ENCODE data around the gene UNC5C. TPM values are rescaled to one million over a fixed set of nuclear protein-coding genes. Genes with fewer than 3 reads are reported as not detected.
A peak's percentile ranks its signal among the peaks of the same experiment; 100 is the strongest.

UNC5C gene
- total RNA-seq, 1 experiment from 2014 or later = 8.2 TPM

- ATAC-seq (no peak), DNase-seq (ENCODE audit: low read depth, low spot score) (no peak)
- Histone ChIP-seq H3K4me1 (ENCODE audit: control insufficient read depth, insufficient read depth, low read length) (no peaks in the 10 kb centered on the region), H3K9me3 (ENCODE audit: control insufficient read depth, insufficient read depth, low read depth, low read length) (no peaks in the 10 kb centered on the region), H3K4me3 (ENCODE audit: low read depth in 2 of 2, low read length in 2 of 2) (no peak overlapping the region), H3K27ac (ENCODE audit: low read length) (no peak overlapping the region), H3K27me3 (ENCODE audit: control insufficient read depth, insufficient read depth, low read length) (no peaks in the 10 kb centered on the region), H3K36me3 (ENCODE audit: control insufficient read depth, insufficient read depth, low read length) (no peaks in the 10 kb centered on the region)
- TF ChIP-seq POLR2AphosphoS5 (IDR thresholded peaks at IDR 0.05; ENCODE audit: low read depth, low read length) = no peak
- no peak for TF ChIP-seq SIN3A (IDR thresholded peaks at IDR 0.05; ENCODE audit: borderline replicate concordance, insufficient read depth, low read depth, low read length)
- TF ChIP-seq CTCF (IDR thresholded peaks at IDR 0.05) = no peak
- TF ChIP-seq, protein P1, sequence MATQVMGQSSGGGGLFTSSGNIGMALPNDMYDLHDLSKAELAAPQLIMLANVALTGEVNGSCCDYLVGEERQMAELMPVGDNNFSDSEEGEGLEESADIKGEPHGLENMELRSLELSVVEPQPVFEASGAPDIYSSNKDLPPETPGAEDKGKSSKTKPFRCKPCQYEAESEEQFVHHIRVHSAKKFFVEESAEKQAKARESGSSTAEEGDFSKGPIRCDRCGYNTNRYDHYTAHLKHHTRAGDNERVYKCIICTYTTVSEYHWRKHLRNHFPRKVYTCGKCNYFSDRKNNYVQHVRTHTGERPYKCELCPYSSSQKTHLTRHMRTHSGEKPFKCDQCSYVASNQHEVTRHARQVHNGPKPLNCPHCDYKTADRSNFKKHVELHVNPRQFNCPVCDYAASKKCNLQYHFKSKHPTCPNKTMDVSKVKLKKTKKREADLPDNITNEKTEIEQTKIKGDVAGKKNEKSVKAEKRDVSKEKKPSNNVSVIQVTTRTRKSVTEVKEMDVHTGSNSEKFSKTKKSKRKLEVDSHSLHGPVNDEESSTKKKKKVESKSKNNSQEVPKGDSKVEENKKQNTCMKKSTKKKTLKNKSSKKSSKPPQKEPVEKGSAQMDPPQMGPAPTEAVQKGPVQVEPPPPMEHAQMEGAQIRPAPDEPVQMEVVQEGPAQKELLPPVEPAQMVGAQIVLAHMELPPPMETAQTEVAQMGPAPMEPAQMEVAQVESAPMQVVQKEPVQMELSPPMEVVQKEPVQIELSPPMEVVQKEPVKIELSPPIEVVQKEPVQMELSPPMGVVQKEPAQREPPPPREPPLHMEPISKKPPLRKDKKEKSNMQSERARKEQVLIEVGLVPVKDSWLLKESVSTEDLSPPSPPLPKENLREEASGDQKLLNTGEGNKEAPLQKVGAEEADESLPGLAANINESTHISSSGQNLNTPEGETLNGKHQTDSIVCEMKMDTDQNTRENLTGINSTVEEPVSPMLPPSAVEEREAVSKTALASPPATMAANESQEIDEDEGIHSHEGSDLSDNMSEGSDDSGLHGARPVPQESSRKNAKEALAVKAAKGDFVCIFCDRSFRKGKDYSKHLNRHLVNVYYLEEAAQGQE (IDR thresholded peaks at IDR 0.05; ENCODE audit: insufficient read depth in 1 of 2, low read depth in 2 of 2, low read length in 1 of 2) = no peak
- no peak for TF ChIP-seq TCF7L2 (IDR thresholded peaks at IDR 0.05; ENCODE audit: low read depth, low read length)
- in situ Hi-C loops (cut with HindIII; ENCODE audit: low pct_unique_long_range_greater_than_20kb, low sequenced_read_pairs) = no loop called here
- CTCF ChIA-PET = no interaction called here
- POLR2A ChIA-PET = no interaction called here
- intact Hi-C loops (cut with micrococcal nuclease; ENCODE audit: unreplicated experiment) = no loop called here
- BruUV-seq (replicated peaks) = no TSS peak
Observed at GRCh38 chr4:95314573-95314972, 234.2 kb downstream of the UNC5C start.

- ChIA-PET POLR2A (no interaction called here), CTCF (interaction anchor here (0.6 kb wide), 1 partner anchor 170 kb away, joined by 4 read pairs; no protein-coding TSS in a partner anchor)
Observed at GRCh38 chr4:95304898-95305297, 243.9 kb downstream of the UNC5C start.

More at GRCh38 chr4:95304898-95305297, 243.9 kb downstream of the UNC5C start:
- no peaks in the 10 kb centered on the region for H3K27me3 ChIP-seq (ENCODE audit: control insufficient read depth, insufficient read depth, low read length)
- no peaks in the 10 kb centered on the region for H3K36me3 ChIP-seq (ENCODE audit: control insufficient read depth, insufficient read depth, low read length)
- DNase-seq (ENCODE audit: low read depth, low spot score) = peak; percentile 47
- TF ChIP-seq TCF7L2 (IDR thresholded peaks at IDR 0.05; ENCODE audit: low read depth, low read length) (0 out of 2 replicates have a peak, but pooled peaks have one; percentile 47), CTCF (IDR thresholded peaks at IDR 0.05) (no peak), POLR2AphosphoS5 (IDR thresholded peaks at IDR 0.05; ENCODE audit: low read depth, low read length) (peak; percentile 40; the same call in 1 of the 2 replicates)
- in situ Hi-C loops (cut with HindIII; ENCODE audit: low pct_unique_long_range_greater_than_20kb, low sequenced_read_pairs) (no loop called here), intact Hi-C loops (cut with micrococcal nuclease; ENCODE audit: unreplicated experiment) (no loop called here)
- no peak overlapping the region for H3K4me3 ChIP-seq (ENCODE audit: low read depth in 2 of 2, low read length in 2 of 2)
- no TSS peak for BruUV-seq (replicated peaks)
- peaks cover 7% of the 10 kb centered on the region for H3K4me1 ChIP-seq (ENCODE audit: control insufficient read depth, insufficient read depth, low read length)
- peak overlapping the region; percentile 88 for H3K27ac ChIP-seq (ENCODE audit: low read length)
- no peaks in the 10 kb centered on the region for H3K9me3 ChIP-seq (ENCODE audit: control insufficient read depth, insufficient read depth, low read depth, low read length)
- ATAC-seq = peak; percentile 94

Measured in Panc1 (cell line).